DND-41 (cell line): ENCODE measurements around the gene CARF.
"Not testable (repeated sequence)": the region's sequence is repeated elsewhere in the genome, so short reads cannot be mapped to it uniquely, and the experiment has no call there.

Experiments
- ATAC-seq: fragments of 200-7000 bp; cut with Tn5 transposase; 3 replicates; pipeline ENCODE4 v1.9.1; 2021; ENCODE audit warnings: low read depth; ENCODE audit not compliant: insufficient read depth
- DNase-seq: peaks from one replicate; pipeline ENCODE4 v3.0.0-alpha.2; 2020
- H2AFZ ChIP-seq: 2 replicates; pipeline ENCODE4 v1.6.0; 2012; ENCODE audit warnings: low read depth, low read length
- H3K27ac ChIP-seq: 2 replicates; pipeline ENCODE4 v1.5.1; 2012; ENCODE audit warnings: low read length, inconsistent platforms
- H3K27me3 ChIP-seq: fragments of 200-600 bp; sonication (generic); 2 replicates; pipeline ENCODE4 v1.6.0; 2012; ENCODE audit warnings: low read length, mild to moderate bottlenecking, inconsistent platforms; ENCODE audit not compliant: insufficient read depth, poor library complexity
- H3K36me3 ChIP-seq: 2 replicates; pipeline ENCODE4 v1.5.1; 2012; ENCODE audit warnings: low read length, inconsistent platforms; ENCODE audit not compliant: insufficient read depth
- H3K4me1 ChIP-seq: 2 replicates; pipeline ENCODE4 v1.5.1; 2012; ENCODE audit warnings: mild to moderate bottlenecking, low read length; ENCODE audit not compliant: insufficient read depth
- H3K4me2 ChIP-seq: 2 replicates; pipeline ENCODE4 v1.6.0; 2012; ENCODE audit warnings: mild to moderate bottlenecking, moderate library complexity, low read length, inconsistent platforms; ENCODE audit not compliant: insufficient read depth
- H3K4me3 ChIP-seq, 2 experiments: fragments of 200-600 bp in 1 of 2; shearing (Covaris generic) in 1 of 2; 2 replicates each; pipeline ENCODE4 v1.5.1; 2012 to 2016; ENCODE audit warnings: inconsistent platforms in 2 of 2, low read length in 2 of 2, mild to moderate bottlenecking in 2 of 2, low read depth in 1 of 2, moderate library complexity in 1 of 2
- H3K79me2 ChIP-seq: 2 replicates; pipeline ENCODE4 v1.6.0; 2012; ENCODE audit warnings: low read length, inconsistent platforms; ENCODE audit not compliant: insufficient read depth
- H3K9ac ChIP-seq: 2 replicates; pipeline ENCODE4 v1.6.0; 2012; ENCODE audit warnings: low read depth, mild to moderate bottlenecking, inconsistent platforms, low read length, moderate library complexity
- H3K9me3 ChIP-seq: 2 replicates; pipeline ENCODE4 v1.5.1; 2012; ENCODE audit warnings: low read length, moderate library complexity, mild to moderate bottlenecking, inconsistent platforms; ENCODE audit not compliant: insufficient read depth, severe bottlenecking
- H4K20me1 ChIP-seq: 2 replicates; pipeline ENCODE4 v1.6.0; 2012; ENCODE audit warnings: low read length; ENCODE audit not compliant: insufficient read depth
- EZH2 ChIP-seq: IDR thresholded peaks from 3 replicates; pipeline ENCODE4 v1.6.1; 2012; ENCODE audit warnings: borderline replicate concordance, low read depth, mild to moderate bottlenecking, moderate library complexity, low read length, inconsistent platforms; ENCODE audit not compliant: severe bottlenecking
- TF ChIP-seq, protein P1 (sequence below): IDR thresholded peaks from 2 replicates; pipeline ENCODE4 v1.5.1; 2012; ENCODE audit warnings: borderline replicate concordance, low read length, moderate library complexity, mild to moderate bottlenecking; ENCODE audit not compliant: poor library complexity, severe bottlenecking; ENCODE audit errors: extremely low read depth

The CARF gene

DNA sequence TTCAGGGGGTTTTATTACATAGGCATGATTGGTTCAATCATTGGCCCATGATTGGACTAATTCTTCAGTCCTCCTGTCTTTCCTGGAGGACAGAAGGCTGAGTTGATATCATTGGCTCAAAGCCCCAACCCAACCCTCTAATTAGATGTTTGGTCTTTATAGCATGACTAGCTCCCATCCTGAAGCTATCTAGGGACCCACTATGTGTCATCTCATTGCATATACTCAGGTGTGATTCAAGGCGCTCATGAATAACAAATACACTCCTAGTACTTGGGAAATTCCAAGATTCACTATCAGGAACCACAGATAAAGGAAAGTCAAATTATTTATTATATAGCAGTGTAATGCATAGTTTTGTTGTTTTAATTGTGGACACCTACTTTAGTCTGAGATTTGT is 77.7 kb downstream of the CARF start:
- TF ChIP-seq, protein P1, sequence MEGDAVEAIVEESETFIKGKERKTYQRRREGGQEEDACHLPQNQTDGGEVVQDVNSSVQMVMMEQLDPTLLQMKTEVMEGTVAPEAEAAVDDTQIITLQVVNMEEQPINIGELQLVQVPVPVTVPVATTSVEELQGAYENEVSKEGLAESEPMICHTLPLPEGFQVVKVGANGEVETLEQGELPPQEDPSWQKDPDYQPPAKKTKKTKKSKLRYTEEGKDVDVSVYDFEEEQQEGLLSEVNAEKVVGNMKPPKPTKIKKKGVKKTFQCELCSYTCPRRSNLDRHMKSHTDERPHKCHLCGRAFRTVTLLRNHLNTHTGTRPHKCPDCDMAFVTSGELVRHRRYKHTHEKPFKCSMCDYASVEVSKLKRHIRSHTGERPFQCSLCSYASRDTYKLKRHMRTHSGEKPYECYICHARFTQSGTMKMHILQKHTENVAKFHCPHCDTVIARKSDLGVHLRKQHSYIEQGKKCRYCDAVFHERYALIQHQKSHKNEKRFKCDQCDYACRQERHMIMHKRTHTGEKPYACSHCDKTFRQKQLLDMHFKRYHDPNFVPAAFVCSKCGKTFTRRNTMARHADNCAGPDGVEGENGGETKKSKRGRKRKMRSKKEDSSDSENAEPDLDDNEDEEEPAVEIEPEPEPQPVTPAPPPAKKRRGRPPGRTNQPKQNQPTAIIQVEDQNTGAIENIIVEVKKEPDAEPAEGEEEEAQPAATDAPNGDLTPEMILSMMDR: no peak
- TF ChIP-seq EZH2: no peak
- Histone ChIP-seq H3K4me3 (no peak overlapping the region), H3K27me3 (no peaks in the 10 kb centered on the region), H3K9me3 (no peaks in the 10 kb centered on the region), H3K4me2 (no peak overlapping the region), H3K36me3 (no peaks in the 10 kb centered on the region), H4K20me1 (no peaks in the 10 kb centered on the region), H3K4me1 (no peaks in the 10 kb centered on the region), H2AFZ (no peak overlapping the region), H3K79me2 (no peaks in the 10 kb centered on the region), H3K9ac (no peak overlapping the region), H3K27ac (no peak overlapping the region)
- no peak for ATAC-seq
- DNase-seq: no peak

- H3K79me2 ChIP-seq: no peaks in the 10 kb centered on the region
- no peak overlapping the region for H2AFZ ChIP-seq
- ATAC-seq (no peak), DNase-seq (no peak)
- no peak overlapping the region for H3K9ac ChIP-seq
- no peak overlapping the region for H3K4me3 ChIP-seq
- H3K27me3 ChIP-seq: no peaks in the 10 kb centered on the region
- H3K4me1 ChIP-seq: no peaks in the 10 kb centered on the region
- H3K9me3 ChIP-seq: no peaks in the 10 kb centered on the region
- no peak overlapping the region for H3K27ac ChIP-seq
- TF ChIP-seq, protein P1: no peak
- no peak for TF ChIP-seq EZH2
- H3K4me2 ChIP-seq: no peak overlapping the region
- no peaks in the 10 kb centered on the region for H3K36me3 ChIP-seq
- no peaks in the 10 kb centered on the region for H4K20me1 ChIP-seq
These were observed 78.4 kb downstream of the CARF start for GRCh38 chr2:202990501-202990900.

GRCh38 chr2:202997113-202997512 is 85.0 kb downstream of the CARF start:
- not testable (repeated sequence) for DNase-seq, H4K20me1 ChIP-seq, H3K9me3 ChIP-seq

GRCh38 chr2:203002054-203002821 is 90.2 kb downstream of the CARF start:
- DNase-seq: no peak
- TF ChIP-seq, protein P1: no peak
- TF ChIP-seq EZH2: no peak
- Histone ChIP-seq H3K79me2 (no peaks in the 10 kb centered on the region), H3K4me2 (no peak overlapping the region), H2AFZ (no peak overlapping the region), H3K27ac (no peak overlapping the region), H3K27me3 (no peaks in the 10 kb centered on the region), H3K36me3 (no peaks in the 10 kb centered on the region), H3K4me1 (no peaks in the 10 kb centered on the region), H4K20me1 (no peaks in the 10 kb centered on the region), H3K4me3 (no peak overlapping the region), H3K9me3 (no peaks in the 10 kb centered on the region), H3K9ac (no peak overlapping the region)
- no peak for ATAC-seq

More at GRCh38 chr2:202997113-202997512, 85.0 kb downstream of the CARF start:
- H3K4me1 ChIP-seq, H3K4me3 ChIP-seq, H2AFZ ChIP-seq, H3K27me3 ChIP-seq, H3K79me2 ChIP-seq, H3K9ac ChIP-seq, H3K27ac ChIP-seq, H3K36me3 ChIP-seq, ATAC-seq, H3K4me2 ChIP-seq: not testable (repeated sequence)
